ENCODE results near the gene CD48. TPM values are rescaled to one million over a fixed set of nuclear protein-coding genes. Genes with fewer than 3 reads are reported as not detected.
"Not testable (repeated sequence)": the region's sequence is repeated elsewhere in the genome, so short reads cannot be mapped to it uniquely, and the experiment has no call there.

Gene CD48
- total and polyA plus RNA-seq, 2 experiments from 2014 or later: not detected

- H3K4me2 ChIP-seq (ENCODE audit: unreplicated experiment): no peak overlapping the region
- no peaks in the 10 kb centered on the region for H3K79me2 ChIP-seq (ENCODE audit: insufficient read depth)
- no peaks in the 10 kb centered on the region for H3K4me1 ChIP-seq (ENCODE audit: insufficient read depth)
- H3K9me3 ChIP-seq (ENCODE audit: low read depth): no peaks in the 10 kb centered on the region
- H3K36me3 ChIP-seq (ENCODE audit: low read depth): no peaks in the 10 kb centered on the region
- H3K4me3 ChIP-seq: no peak overlapping the region
- no peaks in the 10 kb centered on the region for H3K9me2 ChIP-seq (ENCODE audit: insufficient read depth)
- 45 to 51% methylated on average over 2 of the region's 2 CpGs for WGBS, 2 experiments (ENCODE audit: low coverage in 1 of 2, low lambda C conversion rate in 2 of 2, missing lambda C conversion rate in 2 of 2)
- no peaks in the 10 kb centered on the region for H4K20me1 ChIP-seq (ENCODE audit: insufficient read depth)
- H3K9ac ChIP-seq: no peak overlapping the region
- H3F3A ChIP-seq (ENCODE audit: insufficient read depth): no peaks in the 10 kb centered on the region
- no peak for DNase-seq
- TF ChIP-seq EZH2 (IDR thresholded peaks at IDR 0.05; ENCODE audit: insufficient read depth, poor library complexity, severe bottlenecking): no peak
- no peak for TF ChIP-seq EZH2phosphoT487 (IDR thresholded peaks at IDR 0.05; ENCODE audit: insufficient read depth, low read depth)
- H3K27ac ChIP-seq: no peak overlapping the region
- in situ Hi-C loops (cut with MboI): no loop called here
- no peak overlapping the region for H2AFZ ChIP-seq
- no peaks in the 10 kb centered on the region for H3K27me3 ChIP-seq (replicated peaks; ENCODE audit: insufficient read depth)
Observed at GRCh38 chr1:160738271-160738670, 26.6 kb upstream of the CD48 start.

GRCh38 chr1:160734301-160734700, 22.7 kb upstream of the CD48 start:
- in situ Hi-C loops (cut with MboI): no loop called here
- no peaks in the 10 kb centered on the region for H3K79me2 ChIP-seq (ENCODE audit: insufficient read depth)
- no peak overlapping the region for H3K9ac ChIP-seq
- no peaks in the 10 kb centered on the region for H4K20me1 ChIP-seq (ENCODE audit: insufficient read depth)
- H3K9me3 ChIP-seq (ENCODE audit: low read depth): no peaks in the 10 kb centered on the region
- no peaks in the 10 kb centered on the region for H3K4me1 ChIP-seq (ENCODE audit: insufficient read depth)
- H3K27me3 ChIP-seq (replicated peaks; ENCODE audit: insufficient read depth): no peaks in the 10 kb centered on the region; the same call in 1 of the 2 replicates
- H3K4me2 ChIP-seq (ENCODE audit: unreplicated experiment): no peak overlapping the region
- DNase-seq: no peak
- H2AFZ ChIP-seq: no peak overlapping the region
- no peaks in the 10 kb centered on the region for H3K36me3 ChIP-seq (ENCODE audit: low read depth)
- no peaks in the 10 kb centered on the region for H3K9me2 ChIP-seq (ENCODE audit: insufficient read depth)
- no peaks in the 10 kb centered on the region for H3F3A ChIP-seq (ENCODE audit: insufficient read depth)
- no peak for TF ChIP-seq EZH2 (IDR thresholded peaks at IDR 0.05; ENCODE audit: insufficient read depth, poor library complexity, severe bottlenecking)
- no peak for TF ChIP-seq EZH2phosphoT487 (IDR thresholded peaks at IDR 0.05; ENCODE audit: insufficient read depth, low read depth)
- H3K27ac ChIP-seq: no peak overlapping the region
- no peak overlapping the region for H3K4me3 ChIP-seq

GRCh38 chr1:160733898-160734297, 22.3 kb upstream of the CD48 start:
- H4K20me1 ChIP-seq (ENCODE audit: insufficient read depth): no peaks in the 10 kb centered on the region
- no peaks in the 10 kb centered on the region for H3F3A ChIP-seq (ENCODE audit: insufficient read depth)
- H3K4me3 ChIP-seq: no peak overlapping the region
- no peaks in the 10 kb centered on the region for H3K9me2 ChIP-seq (ENCODE audit: insufficient read depth)
- no peak overlapping the region for H3K9ac ChIP-seq
- in situ Hi-C loops (cut with MboI): no loop called here
- H3K9me3 ChIP-seq (ENCODE audit: low read depth): no peaks in the 10 kb centered on the region
- TF ChIP-seq EZH2 (IDR thresholded peaks at IDR 0.05; ENCODE audit: insufficient read depth, poor library complexity, severe bottlenecking): no peak
- no peak for TF ChIP-seq EZH2phosphoT487 (IDR thresholded peaks at IDR 0.05; ENCODE audit: insufficient read depth, low read depth)
- no peak overlapping the region for H3K27ac ChIP-seq
- DNase-seq: no peak
- H2AFZ ChIP-seq: no peak overlapping the region
- H3K36me3 ChIP-seq (ENCODE audit: low read depth): no peaks in the 10 kb centered on the region
- no peaks in the 10 kb centered on the region; the same call in 1 of the 2 replicates for H3K27me3 ChIP-seq (replicated peaks; ENCODE audit: insufficient read depth)
- H3K4me2 ChIP-seq (ENCODE audit: unreplicated experiment): no peak overlapping the region
- no peaks in the 10 kb centered on the region for H3K4me1 ChIP-seq (ENCODE audit: insufficient read depth)
- H3K79me2 ChIP-seq (ENCODE audit: insufficient read depth): no peaks in the 10 kb centered on the region

GRCh38 chr1:160731990-160732389, 20.4 kb upstream of the CD48 start:
- DNase-seq: no peak
- H3K9me2 ChIP-seq (ENCODE audit: insufficient read depth): no peaks in the 10 kb centered on the region
- no peaks in the 10 kb centered on the region for H3K9me3 ChIP-seq (ENCODE audit: low read depth)
- no peaks in the 10 kb centered on the region for H3K36me3 ChIP-seq (ENCODE audit: low read depth)
- no peak overlapping the region for H3K4me2 ChIP-seq (ENCODE audit: unreplicated experiment)
- H3K27me3 ChIP-seq (replicated peaks; ENCODE audit: insufficient read depth): no peaks in the 10 kb centered on the region; the same call in 1 of the 2 replicates
- TF ChIP-seq EZH2phosphoT487 (IDR thresholded peaks at IDR 0.05; ENCODE audit: insufficient read depth, low read depth) (no peak), EZH2 (IDR thresholded peaks at IDR 0.05; ENCODE audit: insufficient read depth, poor library complexity, severe bottlenecking) (no peak)
- H2AFZ ChIP-seq: no peak overlapping the region
- no peaks in the 10 kb centered on the region for H4K20me1 ChIP-seq (ENCODE audit: insufficient read depth)
- no peak overlapping the region for H3K27ac ChIP-seq
- H3K79me2 ChIP-seq (ENCODE audit: insufficient read depth): no peaks in the 10 kb centered on the region
- no peak overlapping the region for H3K4me3 ChIP-seq
- no peak overlapping the region for H3K9ac ChIP-seq
- no peaks in the 10 kb centered on the region for H3K4me1 ChIP-seq (ENCODE audit: insufficient read depth)
- no peaks in the 10 kb centered on the region for H3F3A ChIP-seq (ENCODE audit: insufficient read depth)
- in situ Hi-C loops (cut with MboI): no loop called here
- WGBS, 2 experiments (ENCODE audit: low coverage in 1 of 2, low lambda C conversion rate in 2 of 2, missing lambda C conversion rate in 2 of 2): 35% methylated on average over 1 of the region's 1 CpG

GRCh38 chr1:160731564-160731963, 19.9 kb upstream of the CD48 start:
- H3K27me3 ChIP-seq (replicated peaks; ENCODE audit: insufficient read depth); H3K4me2 ChIP-seq (ENCODE audit: unreplicated experiment); in situ Hi-C loops (cut with MboI); H3K4me3 ChIP-seq; DNase-seq; H3K9ac ChIP-seq; H3K36me3 ChIP-seq (ENCODE audit: low read depth); H3K9me3 ChIP-seq (ENCODE audit: low read depth); H2AFZ ChIP-seq; H3K79me2 ChIP-seq (ENCODE audit: insufficient read depth); H4K20me1 ChIP-seq (ENCODE audit: insufficient read depth); H3K27ac ChIP-seq; H3F3A ChIP-seq (ENCODE audit: insufficient read depth); H3K9me2 ChIP-seq (ENCODE audit: insufficient read depth); H3K4me1 ChIP-seq (ENCODE audit: insufficient read depth): not testable (repeated sequence)
- 14 to 21% methylated on average over 2 of the region's 2 CpGs for WGBS, 2 experiments (ENCODE audit: low coverage in 1 of 2, low lambda C conversion rate in 2 of 2, missing lambda C conversion rate in 2 of 2)
